GM13976 (cell line): ENCODE measurements around the gene IL22RA1.

Source experiments
- DNase-seq: peaks from one replicate; pipeline ENCODE4 v3.0.0; 2012; ENCODE audit warnings: low spot score
- in situ Hi-C: fragments of 300-500 bp; cut with MboI; formaldehyde crosslinking; loops from one replicate; pipeline ENCODE4 v1.12.0; 2022; ENCODE audit warnings: low sequenced_read_pairs, mixed read lengths, inconsistent platforms; ENCODE audit not compliant: unreplicated experiment
- TF ChIP-seq, protein P1 (sequence below): IDR thresholded peaks from 2 replicates; pipeline ENCODE4 v1.5.1; 2012; ENCODE audit warnings: borderline replicate concordance, mild to moderate bottlenecking; ENCODE audit not compliant: insufficient read depth; ENCODE audit errors: extremely low read depth, missing control alignments, control extremely low read depth

IL22RA1 gene

DNA sequence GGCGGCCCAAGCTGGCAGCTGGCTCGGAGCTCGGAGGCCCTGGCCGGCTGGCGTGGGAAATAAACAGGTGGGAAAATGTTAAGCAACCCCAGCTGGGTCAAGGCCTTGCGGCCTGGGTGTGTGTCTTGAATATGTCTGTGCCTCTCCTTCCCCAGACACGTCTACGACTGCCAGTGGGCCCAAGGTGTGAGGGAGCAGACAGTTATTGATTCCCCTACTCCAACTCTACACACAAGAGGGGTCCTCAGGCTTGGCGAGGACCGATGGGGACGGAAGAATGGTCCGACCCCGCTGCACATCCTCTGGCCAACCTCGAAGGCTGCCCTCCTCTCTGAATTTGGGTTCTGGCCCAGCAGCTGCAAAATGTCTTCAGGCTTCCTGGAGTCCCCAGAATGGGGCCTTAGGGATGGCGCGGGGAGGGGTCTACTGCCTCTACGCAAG lies 2.2 kb downstream of the IL22RA1 start:
- in situ Hi-C loops: no loop called here
- DNase-seq: no peak
- TF ChIP-seq, protein P1, sequence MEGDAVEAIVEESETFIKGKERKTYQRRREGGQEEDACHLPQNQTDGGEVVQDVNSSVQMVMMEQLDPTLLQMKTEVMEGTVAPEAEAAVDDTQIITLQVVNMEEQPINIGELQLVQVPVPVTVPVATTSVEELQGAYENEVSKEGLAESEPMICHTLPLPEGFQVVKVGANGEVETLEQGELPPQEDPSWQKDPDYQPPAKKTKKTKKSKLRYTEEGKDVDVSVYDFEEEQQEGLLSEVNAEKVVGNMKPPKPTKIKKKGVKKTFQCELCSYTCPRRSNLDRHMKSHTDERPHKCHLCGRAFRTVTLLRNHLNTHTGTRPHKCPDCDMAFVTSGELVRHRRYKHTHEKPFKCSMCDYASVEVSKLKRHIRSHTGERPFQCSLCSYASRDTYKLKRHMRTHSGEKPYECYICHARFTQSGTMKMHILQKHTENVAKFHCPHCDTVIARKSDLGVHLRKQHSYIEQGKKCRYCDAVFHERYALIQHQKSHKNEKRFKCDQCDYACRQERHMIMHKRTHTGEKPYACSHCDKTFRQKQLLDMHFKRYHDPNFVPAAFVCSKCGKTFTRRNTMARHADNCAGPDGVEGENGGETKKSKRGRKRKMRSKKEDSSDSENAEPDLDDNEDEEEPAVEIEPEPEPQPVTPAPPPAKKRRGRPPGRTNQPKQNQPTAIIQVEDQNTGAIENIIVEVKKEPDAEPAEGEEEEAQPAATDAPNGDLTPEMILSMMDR: no peak

DNA sequence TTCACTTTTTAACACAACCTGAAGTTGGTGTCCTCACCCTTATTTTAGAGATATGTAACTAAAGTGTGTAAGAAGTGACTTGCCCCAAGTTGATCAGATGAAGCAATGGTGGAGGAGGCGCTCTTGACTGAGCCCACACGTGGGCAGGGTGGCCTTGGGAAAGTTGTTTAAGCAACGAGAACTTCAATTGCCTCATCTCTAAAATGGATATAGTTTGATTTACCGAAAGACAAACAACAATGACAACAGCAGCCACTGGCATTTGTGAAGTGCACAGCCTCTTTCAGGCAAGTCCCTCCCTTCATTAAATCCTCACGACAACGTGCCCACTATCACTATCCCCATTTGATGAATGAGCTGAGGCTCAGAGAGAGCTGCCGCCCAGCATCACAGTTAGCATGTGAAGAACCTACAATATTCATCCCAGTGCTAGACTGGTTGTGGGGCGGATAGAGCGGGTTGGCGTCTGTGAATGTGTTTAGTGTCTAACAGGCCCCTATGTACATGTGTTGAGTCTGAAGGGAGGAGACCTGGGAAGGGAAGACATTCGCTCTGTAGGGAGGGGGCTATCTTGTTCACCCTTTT lies 3.0 kb downstream of the IL22RA1 start:
- DNase-seq: no peak
- in situ Hi-C loops: no loop called here
- TF ChIP-seq, protein P1: no peak

DNA sequence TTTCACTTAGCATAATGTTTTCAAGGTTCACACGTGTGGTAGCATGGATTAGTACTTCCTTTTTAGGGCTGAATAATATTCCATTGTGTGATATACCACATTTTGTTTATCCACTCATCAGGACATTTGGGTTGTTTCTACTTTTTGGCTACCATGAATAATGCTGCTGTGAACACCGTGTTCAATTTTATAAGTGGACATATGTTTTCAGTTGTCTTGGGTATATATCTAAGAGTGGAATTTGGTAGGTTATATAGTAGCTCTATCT lies 3.8 kb downstream of the IL22RA1 start:
- TF ChIP-seq, protein P1: no peak
- no peak for DNase-seq
- in situ Hi-C loops: no loop called here

DNA sequence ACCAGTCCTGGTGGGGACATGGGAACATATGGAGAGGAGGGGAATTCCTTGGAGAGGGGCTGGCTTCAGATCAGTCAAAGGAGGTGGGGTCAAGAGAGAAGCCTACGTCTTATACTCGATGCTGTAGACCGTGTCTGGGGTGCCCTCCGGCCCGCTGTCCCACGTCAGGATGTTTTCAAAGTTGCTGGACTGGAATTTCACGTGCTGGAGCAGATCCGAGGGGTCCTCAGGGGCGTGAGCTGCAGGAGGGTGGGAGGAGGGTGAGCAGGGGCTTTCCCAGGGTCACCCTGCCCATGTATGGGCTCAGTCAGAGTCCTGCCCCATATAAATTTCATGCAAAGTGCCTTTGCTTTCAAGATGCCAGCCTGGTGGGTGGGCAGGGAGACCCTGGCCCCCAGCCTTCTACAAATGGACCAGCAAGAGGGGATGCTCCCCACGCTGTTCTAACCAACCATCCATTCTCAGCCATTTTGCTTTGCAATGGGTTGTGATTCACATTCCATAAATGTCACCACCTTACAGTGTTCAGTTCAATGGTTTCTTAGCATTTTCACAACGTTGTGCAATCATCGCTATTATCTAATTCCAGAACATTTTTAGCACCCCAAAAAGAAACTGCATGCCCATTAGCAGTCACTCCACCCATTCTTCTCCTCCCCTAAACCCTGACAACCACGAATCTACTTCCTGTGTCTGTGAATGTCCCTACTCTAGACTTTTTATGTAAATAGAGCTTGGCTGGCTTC lies 4.3 kb downstream of the IL22RA1 start:
- no peak for DNase-seq
- TF ChIP-seq, protein P1: no peak
- in situ Hi-C loops: no loop called here

DNA sequence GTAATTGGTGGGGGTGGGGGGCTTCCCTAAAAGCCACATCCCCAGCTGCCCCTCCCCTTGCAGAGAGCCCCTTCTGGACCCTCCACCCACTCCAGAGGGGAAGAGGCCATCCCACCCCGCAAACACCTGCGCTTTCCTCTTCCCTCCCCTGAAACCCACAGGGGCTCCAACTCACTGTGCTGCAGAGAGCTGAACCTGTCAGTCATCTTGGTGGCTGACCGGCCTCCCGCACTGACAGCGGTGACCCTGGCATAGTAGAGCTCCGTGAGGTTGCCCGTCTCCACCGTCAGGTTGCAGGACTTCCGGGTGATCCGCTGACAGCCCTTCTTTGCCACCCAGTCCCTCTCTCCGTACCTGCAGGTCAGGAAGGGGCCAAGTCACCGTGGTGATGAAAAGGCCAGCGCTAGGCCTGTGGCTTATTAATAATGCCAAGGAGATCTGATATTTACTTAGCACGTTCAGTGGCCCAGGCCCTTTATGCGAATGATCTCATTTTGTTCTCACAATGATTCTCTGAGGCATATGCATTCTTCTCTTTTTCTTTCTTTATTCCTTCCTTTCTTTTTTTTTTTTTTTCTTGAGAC lies 5.9 kb downstream of the IL22RA1 start:
- in situ Hi-C loops: no loop called here
- TF ChIP-seq, protein P1: no peak
- DNase-seq: no peak

DNA sequence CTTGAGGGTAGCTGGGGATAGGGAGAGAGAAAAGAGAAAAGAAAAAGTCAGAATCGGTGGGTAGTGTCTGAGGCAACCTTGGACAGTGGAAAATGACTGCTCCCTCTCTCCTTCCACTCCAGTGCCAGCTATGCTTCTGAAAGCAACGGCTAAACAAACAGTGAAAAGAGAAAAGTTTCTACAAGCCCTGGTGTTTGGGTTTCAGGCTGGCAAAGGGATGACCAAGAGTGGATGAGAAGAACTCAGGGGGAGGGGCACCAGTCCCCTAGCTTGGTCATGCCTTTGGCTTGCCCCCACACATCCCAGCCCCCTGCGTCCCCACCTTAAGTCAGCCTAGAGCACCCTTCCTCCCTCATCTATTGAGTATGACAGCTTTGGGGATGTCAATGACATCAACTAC lies 8.6 kb downstream of the IL22RA1 start:
- TF ChIP-seq, protein P1: no peak
- in situ Hi-C loops: no loop called here
- no peak for DNase-seq
